ENCODE results near the gene GABRP.
"Not testable (repeated sequence)": the region's sequence is repeated elsewhere in the genome, so short reads cannot be mapped to it uniquely, and the experiment has no call there.

GABRP gene

GRCh38 chr5:170809551-170809950, 26.0 kb downstream of the GABRP start:
- DNase-seq = no peak

- DNase-seq = no peak
Measured at GRCh38 chr5:170811719-170812118, 28.2 kb downstream of the GABRP start.

GRCh38 chr5:170813231-170813630, 29.7 kb downstream of the GABRP start:
- DNase-seq = no peak

DNA sequence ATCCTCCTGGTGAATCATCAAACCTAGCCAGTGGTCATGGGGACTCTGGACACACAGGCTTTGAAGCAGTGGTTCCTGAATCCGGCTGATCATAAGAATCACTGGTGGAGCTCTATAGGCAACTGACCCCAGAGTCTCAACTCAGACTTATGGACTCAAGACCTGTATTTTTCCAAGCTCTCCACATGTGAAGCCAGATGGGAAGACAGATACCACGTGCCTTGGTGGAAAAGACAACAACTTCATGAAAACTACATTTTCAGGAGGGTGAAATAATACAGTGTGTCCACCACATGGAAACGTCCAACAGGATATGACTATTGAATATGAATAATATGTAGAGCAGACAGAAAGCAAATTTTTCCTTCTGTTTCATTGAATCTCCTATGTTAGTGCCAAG, 33.7 kb downstream of the GABRP start:
- DNase-seq = no peak

GRCh38 chr5:170818232-170818631, 34.7 kb downstream of the GABRP start:
- no peak for DNase-seq

DNA sequence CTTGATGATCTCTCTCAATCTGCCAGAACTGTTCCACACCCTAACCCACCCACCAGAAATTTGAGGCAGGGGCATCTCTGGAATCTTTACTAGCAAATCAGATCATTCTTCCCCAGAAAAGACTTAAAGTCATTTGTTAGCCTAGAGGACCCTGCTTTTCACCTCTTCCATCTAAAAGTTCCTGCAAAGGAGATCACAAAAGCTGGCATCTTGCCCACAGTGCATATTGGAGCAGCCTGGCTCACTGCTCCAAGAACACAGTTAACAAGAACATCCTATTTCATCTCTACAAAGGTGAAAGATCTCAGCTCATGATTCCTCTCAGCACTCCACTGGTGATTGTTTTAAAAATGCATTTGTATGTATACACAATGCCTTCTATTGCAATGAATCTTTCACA, 36.3 kb downstream of the GABRP start:
- DNase-seq = no peak

GRCh38 chr5:170821257-170821800, 37.8 kb downstream of the GABRP start:
- no peak for DNase-seq

- no peak for DNase-seq
Measured at GRCh38 chr5:170826117-170826516, 42.6 kb downstream of the GABRP start.

DNA sequence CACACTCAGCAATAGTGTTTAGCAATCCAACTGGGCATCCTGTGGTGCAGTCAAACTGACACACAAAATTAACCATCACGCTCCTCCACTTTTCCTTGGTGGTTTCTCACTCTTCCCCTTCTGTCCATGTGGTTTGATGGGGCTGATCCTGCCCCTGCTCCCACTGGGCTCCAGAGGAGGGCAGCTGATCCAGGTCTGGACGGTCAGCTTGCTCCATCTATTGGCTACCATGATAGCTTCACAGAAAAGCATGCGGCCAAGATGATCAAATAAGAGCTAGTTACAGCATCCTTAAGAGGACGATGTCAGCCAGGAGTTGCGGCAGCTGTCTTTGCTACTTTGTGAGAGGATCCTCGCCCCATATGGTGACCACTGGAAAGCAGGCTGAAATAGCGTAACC, 48.7 kb downstream of the GABRP start:
- DNase-seq = no peak

GRCh38 chr5:170833981-170834380, 50.5 kb downstream of the GABRP start:
- not testable (repeated sequence) for DNase-seq

DNA sequence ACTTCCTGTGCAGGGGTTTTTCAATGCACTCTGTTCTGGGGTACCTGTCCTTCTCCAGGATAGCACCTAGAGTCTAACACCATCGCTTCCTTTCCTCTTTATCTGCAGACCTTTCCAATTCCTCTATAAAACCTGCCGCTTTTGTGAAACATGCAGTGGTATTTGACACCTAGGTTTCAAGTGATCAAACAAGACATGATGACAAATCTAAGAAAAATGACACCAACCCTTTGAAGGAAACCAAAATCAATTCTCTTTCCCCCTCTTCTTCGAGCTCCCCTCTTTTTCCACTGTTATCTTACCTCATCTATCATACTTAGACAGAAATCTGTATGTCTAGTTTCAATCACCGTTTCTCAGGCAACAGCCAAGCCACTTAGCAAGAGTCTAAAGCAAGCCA, 52.7 kb downstream of the GABRP start:
- DNase-seq = no peak

DNA sequence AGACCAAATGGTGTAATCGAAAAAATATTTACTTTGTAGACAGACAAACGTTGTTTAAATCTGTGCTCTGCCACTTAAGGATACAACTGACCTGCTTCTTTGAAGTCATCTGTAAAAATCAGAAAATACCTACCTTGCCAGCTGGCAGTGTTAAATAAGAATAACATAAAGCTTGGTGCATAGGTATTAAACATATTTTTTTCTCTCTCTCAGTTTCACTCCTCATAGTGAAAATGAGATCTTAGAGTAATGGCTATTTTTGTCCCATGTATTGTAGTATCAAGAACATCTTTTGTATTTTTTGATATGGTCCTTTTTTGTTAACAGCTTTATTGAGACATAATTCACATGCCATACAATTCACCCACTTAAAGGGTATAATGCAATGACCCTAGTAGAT, 60.3 kb downstream of the GABRP start:
- no peak for DNase-seq

DNA sequence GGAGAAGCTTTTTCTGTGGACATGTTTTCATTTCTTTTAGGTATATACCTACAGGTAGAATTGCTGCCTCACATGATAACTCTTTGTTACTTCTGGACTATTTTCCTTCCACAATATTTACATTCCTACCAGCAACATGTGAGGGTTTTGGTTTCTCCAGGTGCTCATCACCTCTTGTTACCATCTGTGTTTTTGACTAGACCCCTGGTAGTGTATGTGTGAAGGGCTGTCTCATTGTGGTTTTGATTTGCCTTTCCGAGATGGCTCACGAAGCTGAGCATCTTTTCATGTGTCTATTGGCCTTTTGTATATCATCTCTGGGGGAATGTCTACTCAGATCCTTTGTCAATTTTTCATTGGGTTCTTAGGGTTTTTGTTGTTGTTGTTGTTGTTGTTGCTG, 61.1 kb downstream of the GABRP start:
- DNase-seq = no peak

DNA sequence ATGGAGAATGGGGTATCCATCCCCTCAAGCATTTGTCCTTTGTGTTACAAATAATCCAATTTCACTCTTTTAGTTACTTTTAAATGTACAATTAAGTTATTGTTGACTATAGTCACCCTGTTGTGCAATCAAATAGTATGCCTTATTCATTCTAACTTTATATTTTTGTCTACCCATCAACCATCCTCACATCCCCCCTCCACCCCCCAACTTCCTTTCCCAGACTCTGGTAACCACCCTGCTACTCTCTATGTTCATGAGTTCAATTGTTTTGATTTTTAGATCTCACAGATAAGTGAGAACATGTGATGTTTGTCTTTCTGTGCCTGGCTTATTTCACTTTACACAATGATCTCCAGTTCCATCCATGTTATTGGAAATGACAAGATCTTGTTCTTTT, 62.9 kb downstream of the GABRP start:
- DNase-seq = no peak

DNA sequence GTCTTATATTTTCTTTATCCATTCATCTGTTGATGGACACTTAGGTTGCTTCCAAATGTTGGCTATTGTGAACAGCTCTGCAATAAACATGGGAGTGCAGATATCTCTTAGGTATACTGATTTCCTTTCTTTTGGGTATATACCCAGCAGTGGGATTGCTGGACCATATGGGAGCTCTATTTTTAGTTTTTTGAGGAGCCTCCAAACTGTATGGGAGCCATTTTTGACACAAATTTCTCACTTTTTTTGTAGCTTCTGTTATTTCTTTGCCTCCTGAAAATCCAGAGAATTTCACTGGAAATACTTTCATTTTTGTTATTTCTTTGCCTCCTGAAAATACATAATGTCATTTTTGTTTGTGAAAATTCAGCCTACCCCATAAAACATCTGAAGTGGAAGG, 63.3 kb downstream of the GABRP start:
- DNase-seq = no peak

DNA sequence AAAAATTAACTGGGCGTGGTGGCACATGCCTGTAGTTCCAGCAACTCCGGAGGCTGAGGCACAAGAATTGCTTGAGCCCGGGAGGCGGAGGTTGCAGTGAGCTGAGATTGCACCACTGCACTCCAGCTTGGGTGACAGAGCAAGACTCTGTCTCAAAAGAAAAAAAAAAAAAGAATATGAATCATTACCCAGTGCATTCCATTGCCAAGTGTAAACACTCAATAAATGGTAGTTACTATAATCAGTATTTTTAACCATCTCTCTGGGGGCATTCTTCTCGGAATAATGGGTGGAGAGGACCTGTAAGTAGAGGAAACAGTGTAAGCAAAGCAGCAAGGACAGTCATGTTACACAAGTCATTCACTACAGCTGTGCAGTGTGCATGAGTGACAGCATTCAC, 64.5 kb downstream of the GABRP start:
- no peak for DNase-seq

- DNase-seq = no peak
Measured at GRCh38 chr5:170849374-170849773, 65.8 kb downstream of the GABRP start.

- no peak for DNase-seq
Measured at GRCh38 chr5:170854566-170854965, 71.0 kb downstream of the GABRP start.

DNA sequence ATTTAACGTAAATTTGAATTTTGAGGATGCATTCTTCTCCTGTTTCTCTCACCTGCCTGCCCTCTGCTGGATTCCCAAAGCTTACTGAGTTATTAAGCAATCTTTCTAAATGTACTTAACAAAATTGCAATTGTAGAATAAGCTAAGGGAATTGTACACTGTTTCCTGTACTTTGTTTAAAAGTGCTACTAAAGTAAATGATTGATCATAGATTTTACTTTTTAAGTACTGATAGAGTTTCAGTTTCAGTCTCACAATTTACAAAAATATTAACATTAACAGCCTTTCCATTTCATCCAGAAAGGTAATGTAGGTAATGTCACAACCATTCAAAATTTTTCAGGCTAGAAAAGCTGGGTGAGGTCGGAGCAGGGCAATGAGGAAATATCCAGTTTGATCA, 73.5 kb downstream of the GABRP start:
- no peak for DNase-seq

- DNase-seq = no peak
Measured at GRCh38 chr5:170860415-170860814, 76.9 kb downstream of the GABRP start.

DNA sequence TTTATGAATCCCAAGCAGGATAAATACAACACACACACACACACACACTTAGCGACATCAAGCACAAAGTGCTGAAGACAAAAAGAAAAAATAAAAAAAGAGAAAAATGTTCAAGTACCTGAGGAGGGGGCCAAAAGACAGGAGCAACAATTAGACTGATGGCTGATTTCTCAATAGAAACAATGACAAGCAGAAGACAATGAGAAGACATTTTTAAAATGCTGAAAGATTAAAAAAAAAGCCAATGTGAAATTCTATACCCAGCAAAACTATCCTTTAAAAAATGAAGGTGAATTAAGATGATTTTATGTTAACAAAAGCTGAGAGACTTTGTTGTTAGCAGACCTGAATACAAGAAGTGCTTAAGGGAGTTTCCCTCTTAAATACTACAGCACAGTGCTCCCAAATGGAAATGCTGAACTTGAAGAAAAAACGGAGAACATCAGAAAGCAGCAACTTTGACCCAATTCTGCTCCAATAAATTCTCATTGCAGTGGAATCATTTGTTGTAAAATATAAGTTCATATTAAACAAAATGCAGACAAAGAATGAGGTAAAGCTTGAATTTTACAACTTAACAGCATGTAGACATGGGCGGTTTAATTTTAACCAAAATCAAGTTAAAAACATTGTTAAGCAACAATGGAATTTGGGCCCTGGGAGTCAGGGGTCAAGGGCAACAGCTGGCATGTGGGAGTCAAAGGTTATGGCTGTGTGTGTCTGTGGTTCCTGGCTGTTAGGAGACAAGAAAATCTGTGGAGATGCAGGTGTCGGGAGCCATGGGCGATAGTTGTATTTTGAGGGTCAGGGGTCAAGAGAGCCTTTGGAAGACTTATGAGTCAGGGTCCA, 77.5 kb downstream of the GABRP start:
- no peak for DNase-seq

DNA sequence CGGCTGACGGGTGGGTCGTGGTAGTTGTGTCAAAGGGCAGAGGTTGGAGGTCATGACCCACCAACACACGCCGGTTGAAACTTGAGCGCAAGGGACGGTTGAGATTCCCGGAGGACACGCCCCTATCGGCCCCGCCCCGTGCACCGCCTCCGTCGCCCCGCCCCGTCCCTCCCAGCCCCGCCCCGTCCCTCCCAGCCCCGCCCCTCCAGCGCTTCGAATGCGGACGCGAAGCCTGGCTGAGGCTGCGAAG, 78.1 kb downstream of the GABRP start:
- no peak for DNase-seq

DNA sequence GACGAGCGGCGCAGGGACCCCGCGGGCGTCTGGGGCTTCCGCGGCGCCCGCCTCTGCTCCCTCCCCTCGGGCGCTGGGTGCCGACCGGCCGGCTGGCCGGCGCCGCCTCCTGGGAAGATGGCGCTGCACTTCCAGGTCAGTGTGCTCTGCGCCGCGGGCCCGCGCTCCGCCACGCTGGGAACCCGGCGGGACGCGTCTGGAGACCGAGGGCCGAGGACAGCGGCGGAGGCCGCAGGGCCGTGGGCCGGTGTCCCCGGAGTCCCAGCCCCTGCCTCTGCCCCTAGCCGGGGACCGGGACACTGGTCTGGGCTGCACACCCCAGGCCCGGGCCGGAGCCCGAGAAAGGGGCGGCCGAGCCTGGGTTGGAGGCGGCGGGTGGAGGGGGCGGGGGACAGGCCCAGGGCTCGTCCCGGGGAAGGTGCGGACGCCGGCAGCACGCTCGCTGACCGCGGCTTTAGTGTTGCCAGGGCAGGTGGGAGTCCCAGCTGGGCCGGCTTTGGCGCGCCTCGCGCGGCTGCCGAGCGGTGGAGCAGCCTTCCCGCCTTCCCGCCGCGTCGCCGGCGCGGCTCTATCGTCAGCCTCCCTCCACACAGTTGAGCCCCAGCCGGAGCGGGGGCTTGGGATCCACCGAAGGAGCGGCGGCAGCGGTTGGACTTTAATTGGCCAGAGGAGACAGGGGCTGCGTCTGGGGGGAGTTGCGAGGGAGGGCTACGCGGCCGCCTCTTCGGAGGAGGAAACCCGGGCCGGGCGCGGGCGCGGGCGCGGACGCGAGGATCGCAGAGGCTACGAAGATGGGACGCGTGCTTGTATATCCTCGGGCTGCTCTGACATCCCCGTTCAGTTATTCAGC, 78.6 kb downstream of the GABRP start, which contains the start of gene RANBP17:
Gene RANBP17 (plus strand): TSS at position 102 of the 850 bp plus-strand sequence.
- DNase-seq = no peak

DNA sequence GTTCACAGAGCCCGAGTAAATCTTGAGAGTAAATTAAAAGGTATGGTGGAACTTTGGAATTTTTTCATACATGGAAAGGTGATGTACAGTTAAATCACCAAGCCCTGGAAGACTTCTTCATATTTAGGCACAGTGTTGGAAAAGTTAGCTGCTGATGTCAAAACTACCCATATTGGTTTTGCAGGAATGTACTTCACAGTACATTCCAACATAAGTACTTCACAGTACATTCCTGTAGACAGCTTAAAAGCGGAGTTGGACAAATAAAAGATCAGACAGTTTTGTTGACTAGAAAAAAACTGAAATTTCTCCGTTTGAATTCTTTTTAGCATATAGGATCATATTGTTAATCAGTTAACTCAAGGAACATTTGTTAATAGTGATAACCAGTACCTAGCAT, 80.1 kb downstream of the GABRP start:
- DNase-seq = no peak

Data from activated effector memory CD4-positive, alpha-beta T cell treated with Interleukin-2 at 50 U/mL for 16 hours (primary cell).